Measurements from ENCODE around the gene PLA1A. TPM values are rescaled to one million over a fixed set of nuclear protein-coding genes. Genes with fewer than 3 reads are reported as not detected.
A peak's percentile ranks its signal among the peaks of the same experiment; 100 is the strongest.

The PLA1A gene
- total and polyA plus RNA-seq, 10 of the 15 experiments (the other 5 are each of a cell fraction or from before 2014, with no cell fraction given): 2.9 to 106 (median 4.8) TPM

DNA sequence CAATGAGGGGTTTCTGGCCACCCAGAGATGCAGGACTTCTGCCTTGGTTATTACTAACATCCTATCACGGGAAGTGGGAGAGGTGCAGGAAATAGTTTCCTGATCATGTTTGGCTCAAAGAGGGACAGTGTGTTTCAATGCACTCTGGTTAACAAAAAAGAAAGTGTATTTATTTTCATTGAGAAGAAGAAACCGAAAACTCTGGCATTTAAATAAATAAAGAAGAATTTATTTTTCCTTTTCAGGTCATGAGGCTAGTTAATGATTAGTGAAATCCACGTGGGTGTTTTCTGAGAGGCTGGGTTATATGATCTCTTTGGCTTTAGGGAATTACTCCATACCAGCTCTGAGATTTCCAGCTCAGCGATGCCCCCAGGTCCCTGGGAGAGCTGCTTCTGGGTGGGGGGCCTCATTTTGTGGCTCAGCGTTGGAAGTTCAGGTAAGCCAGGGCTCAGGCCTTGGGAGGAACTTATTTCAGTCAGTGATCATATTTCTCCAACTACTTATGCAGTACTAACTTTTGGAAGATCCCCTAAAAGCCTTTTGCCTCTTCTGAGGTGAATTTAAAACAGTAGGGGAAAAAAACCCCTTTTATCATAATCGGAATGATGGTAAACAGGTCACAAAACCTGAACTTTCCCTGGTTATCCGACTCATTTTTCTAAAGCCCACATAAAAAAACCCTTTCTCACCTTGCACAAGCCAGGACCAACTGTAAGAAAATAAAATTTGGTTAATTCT is at the start of gene PLA1A (continued):
- TF ChIP-seq SREBF1 (IDR thresholded peaks at IDR 0.05; ENCODE audit: low read length): no peak
- TF ChIP-seq FOXK2 (IDR thresholded peaks at IDR 0.05): no peak
- TF ChIP-seq CBX3 (IDR thresholded peaks at IDR 0.05; ENCODE audit: borderline replicate concordance, low read depth): no peak
- no peak for TF ChIP-seq CHD2 (IDR thresholded peaks at IDR 0.05; ENCODE audit: borderline replicate concordance, low read depth, low read length)
- no peak for TF ChIP-seq SREBF2 (IDR thresholded peaks at IDR 0.05; ENCODE audit: low read length)
- TF ChIP-seq HCFC1 (IDR thresholded peaks at IDR 0.05; ENCODE audit: low read length): no peak
- 0 out of 2 replicates have a peak, but pooled peaks have one; percentile 12 for TF ChIP-seq MEF2A (IDR thresholded peaks at IDR 0.05; ENCODE audit: insufficient read depth, low read depth, low read length)
- peak; percentile 56 for TF ChIP-seq RELA (IDR thresholded peaks at IDR 0.05; ENCODE audit: borderline replicate concordance, partially characterized antibody)
- TF ChIP-seq YY1 (IDR thresholded peaks at IDR 0.05; ENCODE audit: low read depth, low read length): no peak
- TF ChIP-seq, protein P1, sequence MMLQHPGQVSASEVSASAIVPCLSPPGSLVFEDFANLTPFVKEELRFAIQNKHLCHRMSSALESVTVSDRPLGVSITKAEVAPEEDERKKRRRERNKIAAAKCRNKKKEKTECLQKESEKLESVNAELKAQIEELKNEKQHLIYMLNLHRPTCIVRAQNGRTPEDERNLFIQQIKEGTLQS (IDR thresholded peaks at IDR 0.05; ENCODE audit: borderline replicate concordance, extremely low read depth, low read depth, low read length): no peak
- TF ChIP-seq, protein P2, sequence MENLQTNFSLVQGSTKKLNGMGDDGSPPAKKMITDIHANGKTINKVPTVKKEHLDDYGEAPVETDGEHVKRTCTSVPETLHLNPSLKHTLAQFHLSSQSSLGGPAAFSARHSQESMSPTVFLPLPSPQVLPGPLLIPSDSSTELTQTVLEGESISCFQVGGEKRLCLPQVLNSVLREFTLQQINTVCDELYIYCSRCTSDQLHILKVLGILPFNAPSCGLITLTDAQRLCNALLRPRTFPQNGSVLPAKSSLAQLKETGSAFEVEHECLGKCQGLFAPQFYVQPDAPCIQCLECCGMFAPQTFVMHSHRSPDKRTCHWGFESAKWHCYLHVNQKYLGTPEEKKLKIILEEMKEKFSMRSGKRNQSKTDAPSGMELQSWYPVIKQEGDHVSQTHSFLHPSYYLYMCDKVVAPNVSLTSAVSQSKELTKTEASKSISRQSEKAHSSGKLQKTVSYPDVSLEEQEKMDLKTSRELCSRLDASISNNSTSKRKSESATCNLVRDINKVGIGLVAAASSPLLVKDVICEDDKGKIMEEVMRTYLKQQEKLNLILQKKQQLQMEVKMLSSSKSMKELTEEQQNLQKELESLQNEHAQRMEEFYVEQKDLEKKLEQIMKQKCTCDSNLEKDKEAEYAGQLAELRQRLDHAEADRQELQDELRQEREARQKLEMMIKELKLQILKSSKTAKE (IDR thresholded peaks at IDR 0.05; ENCODE audit: low read depth, poor library complexity, severe bottlenecking): no peak
- no peak for TF ChIP-seq SMC3 (IDR thresholded peaks at IDR 0.05; ENCODE audit: borderline replicate concordance, low read length)
- TF ChIP-seq, protein P3, sequence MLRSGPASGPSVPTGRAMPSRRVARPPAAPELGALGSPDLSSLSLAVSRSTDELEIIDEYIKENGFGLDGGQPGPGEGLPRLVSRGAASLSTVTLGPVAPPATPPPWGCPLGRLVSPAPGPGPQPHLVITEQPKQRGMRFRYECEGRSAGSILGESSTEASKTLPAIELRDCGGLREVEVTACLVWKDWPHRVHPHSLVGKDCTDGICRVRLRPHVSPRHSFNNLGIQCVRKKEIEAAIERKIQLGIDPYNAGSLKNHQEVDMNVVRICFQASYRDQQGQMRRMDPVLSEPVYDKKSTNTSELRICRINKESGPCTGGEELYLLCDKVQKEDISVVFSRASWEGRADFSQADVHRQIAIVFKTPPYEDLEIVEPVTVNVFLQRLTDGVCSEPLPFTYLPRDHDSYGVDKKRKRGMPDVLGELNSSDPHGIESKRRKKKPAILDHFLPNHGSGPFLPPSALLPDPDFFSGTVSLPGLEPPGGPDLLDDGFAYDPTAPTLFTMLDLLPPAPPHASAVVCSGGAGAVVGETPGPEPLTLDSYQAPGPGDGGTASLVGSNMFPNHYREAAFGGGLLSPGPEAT (IDR thresholded peaks at IDR 0.05; ENCODE audit: low read depth): peak; percentile 78
- TF ChIP-seq, protein P4, sequence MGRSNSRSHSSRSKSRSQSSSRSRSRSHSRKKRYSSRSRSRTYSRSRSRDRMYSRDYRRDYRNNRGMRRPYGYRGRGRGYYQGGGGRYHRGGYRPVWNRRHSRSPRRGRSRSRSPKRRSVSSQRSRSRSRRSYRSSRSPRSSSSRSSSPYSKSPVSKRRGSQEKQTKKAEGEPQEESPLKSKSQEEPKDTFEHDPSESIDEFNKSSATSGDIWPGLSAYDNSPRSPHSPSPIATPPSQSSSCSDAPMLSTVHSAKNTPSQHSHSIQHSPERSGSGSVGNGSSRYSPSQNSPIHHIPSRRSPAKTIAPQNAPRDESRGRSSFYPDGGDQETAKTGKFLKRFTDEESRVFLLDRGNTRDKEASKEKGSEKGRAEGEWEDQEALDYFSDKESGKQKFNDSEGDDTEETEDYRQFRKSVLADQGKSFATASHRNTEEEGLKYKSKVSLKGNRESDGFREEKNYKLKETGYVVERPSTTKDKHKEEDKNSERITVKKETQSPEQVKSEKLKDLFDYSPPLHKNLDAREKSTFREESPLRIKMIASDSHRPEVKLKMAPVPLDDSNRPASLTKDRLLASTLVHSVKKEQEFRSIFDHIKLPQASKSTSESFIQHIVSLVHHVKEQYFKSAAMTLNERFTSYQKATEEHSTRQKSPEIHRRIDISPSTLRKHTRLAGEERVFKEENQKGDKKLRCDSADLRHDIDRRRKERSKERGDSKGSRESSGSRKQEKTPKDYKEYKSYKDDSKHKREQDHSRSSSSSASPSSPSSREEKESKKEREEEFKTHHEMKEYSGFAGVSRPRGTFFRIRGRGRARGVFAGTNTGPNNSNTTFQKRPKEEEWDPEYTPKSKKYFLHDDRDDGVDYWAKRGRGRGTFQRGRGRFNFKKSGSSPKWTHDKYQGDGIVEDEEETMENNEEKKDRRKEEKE (IDR thresholded peaks at IDR 0.05): no peak
- TF ChIP-seq, protein P5, sequence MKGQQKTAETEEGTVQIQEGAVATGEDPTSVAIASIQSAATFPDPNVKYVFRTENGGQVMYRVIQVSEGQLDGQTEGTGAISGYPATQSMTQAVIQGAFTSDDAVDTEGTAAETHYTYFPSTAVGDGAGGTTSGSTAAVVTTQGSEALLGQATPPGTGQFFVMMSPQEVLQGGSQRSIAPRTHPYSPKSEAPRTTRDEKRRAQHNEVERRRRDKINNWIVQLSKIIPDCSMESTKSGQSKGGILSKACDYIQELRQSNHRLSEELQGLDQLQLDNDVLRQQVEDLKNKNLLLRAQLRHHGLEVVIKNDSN (IDR thresholded peaks at IDR 0.05; ENCODE audit: borderline replicate concordance, extremely low read length, insufficient read depth, low read depth, low read length): no peak
- no peak; the same call in none of the 2 replicates for TF ChIP-seq PML (IDR thresholded peaks at IDR 0.05; ENCODE audit: low read length)
- TF ChIP-seq, protein P6, sequence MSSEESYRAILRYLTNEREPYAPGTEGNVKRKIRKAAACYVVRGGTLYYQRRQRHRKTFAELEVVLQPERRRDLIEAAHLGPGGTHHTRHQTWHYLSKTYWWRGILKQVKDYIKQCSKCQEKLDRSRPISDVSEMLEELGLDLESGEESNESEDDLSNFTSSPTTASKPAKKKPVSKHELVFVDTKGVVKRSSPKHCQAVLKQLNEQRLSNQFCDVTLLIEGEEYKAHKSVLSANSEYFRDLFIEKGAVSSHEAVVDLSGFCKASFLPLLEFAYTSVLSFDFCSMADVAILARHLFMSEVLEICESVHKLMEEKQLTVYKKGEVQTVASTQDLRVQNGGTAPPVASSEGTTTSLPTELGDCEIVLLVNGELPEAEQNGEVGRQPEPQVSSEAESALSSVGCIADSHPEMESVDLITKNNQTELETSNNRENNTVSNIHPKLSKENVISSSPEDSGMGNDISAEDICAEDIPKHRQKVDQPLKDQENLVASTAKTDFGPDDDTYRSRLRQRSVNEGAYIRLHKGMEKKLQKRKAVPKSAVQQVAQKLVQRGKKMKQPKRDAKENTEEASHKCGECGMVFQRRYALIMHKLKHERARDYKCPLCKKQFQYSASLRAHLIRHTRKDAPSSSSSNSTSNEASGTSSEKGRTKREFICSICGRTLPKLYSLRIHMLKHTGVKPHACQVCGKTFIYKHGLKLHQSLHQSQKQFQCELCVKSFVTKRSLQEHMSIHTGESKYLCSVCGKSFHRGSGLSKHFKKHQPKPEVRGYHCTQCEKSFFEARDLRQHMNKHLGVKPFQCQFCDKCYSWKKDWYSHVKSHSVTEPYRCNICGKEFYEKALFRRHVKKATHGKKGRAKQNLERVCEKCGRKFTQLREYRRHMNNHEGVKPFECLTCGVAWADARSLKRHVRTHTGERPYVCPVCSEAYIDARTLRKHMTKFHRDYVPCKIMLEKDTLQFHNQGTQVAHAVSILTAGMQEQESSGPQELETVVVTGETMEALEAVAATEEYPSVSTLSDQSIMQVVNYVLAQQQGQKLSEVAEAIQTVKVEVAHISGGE (CRISPR knock-in tag; IDR thresholded peaks at IDR 0.05): no peak
- TF ChIP-seq MXI1 (IDR thresholded peaks at IDR 0.05; ENCODE audit: low read depth, low read length): peak; percentile 63; the same call in 1 of the 2 replicates

Measured in GM12878 (cell line).